Measurements from ENCODE around the gene RNF166.

Gene RNF166

DNA sequence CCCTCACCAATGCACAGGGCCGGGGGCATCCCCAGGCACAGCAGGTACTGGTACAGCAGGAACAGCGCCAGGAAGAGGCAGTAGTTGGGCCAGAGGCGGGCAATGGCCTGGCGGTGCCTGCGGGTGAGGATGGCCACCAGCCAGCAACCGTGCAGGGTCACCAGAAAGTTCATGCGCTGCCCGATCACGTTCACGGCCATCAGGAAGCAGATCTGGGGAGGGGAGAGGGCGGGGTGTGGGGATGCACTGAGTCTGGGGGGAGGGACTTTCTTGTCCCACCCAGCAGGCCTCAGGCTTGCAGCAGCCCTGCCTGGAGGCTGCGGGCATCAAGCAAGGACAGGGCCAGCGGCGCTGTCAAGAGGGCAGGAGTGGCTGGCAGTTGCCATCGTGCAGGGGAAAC lies 25.5 kb upstream of the RNF166 start:
- Histone ChIP-seq H3K9ac (ENCODE audit: low read depth, low read length) (no peak overlapping the region), H3K27ac (ENCODE audit: low read length) (no peak overlapping the region), H3K4me3 (ENCODE audit: low read depth in 1 of 2, low read length in 2 of 2) (no peak overlapping the region), H3K79me2 (ENCODE audit: insufficient read depth, low read length) (no peaks in the 10 kb centered on the region), H3K36me3 (ENCODE audit: insufficient read depth, low read length) (peaks cover 77% of the 10 kb centered on the region), H2AFZ (ENCODE audit: low read depth, low read length) (no peak overlapping the region), H3K27me3 (ENCODE audit: insufficient read depth, low read length, poor library complexity) (no peaks in the 10 kb centered on the region), H3K4me1 (ENCODE audit: insufficient read depth, low read length) (no peaks in the 10 kb centered on the region), H3K9me3 (ENCODE audit: insufficient read depth, low read length, severe bottlenecking) (no peaks in the 10 kb centered on the region), H3K4me2 (ENCODE audit: insufficient read depth, low read length) (no peak overlapping the region), H4K20me1 (ENCODE audit: insufficient read depth, low read length) (peaks cover 17% of the 10 kb centered on the region)
- TF ChIP-seq CTCF (IDR thresholded peaks at IDR 0.05; ENCODE audit: borderline replicate concordance, extremely low read depth, low read length, poor library complexity, severe bottlenecking): no peak
- no peak for TF ChIP-seq EZH2 (IDR thresholded peaks at IDR 0.05; ENCODE audit: borderline replicate concordance, low read depth, low read length, severe bottlenecking)
- ATAC-seq (ENCODE audit: insufficient read depth, low read depth) (no peak), DNase-seq (no peak)

GRCh38 chr16:88730632-88731607 lies 24.7 kb upstream of the RNF166 start:
- Histone ChIP-seq H3K4me1 (ENCODE audit: insufficient read depth, low read length) (no peaks in the 10 kb centered on the region), H3K9me3 (ENCODE audit: insufficient read depth, low read length, severe bottlenecking) (no peaks in the 10 kb centered on the region), H4K20me1 (ENCODE audit: insufficient read depth, low read length) (peaks cover 17% of the 10 kb centered on the region), H3K27me3 (ENCODE audit: insufficient read depth, low read length, poor library complexity) (no peaks in the 10 kb centered on the region), H2AFZ (ENCODE audit: low read depth, low read length) (no peak overlapping the region), H3K27ac (ENCODE audit: low read length) (no peak overlapping the region), H3K9ac (ENCODE audit: low read depth, low read length) (no peak overlapping the region), H3K4me2 (ENCODE audit: insufficient read depth, low read length) (no peak overlapping the region), H3K4me3 (ENCODE audit: low read depth in 1 of 2, low read length in 2 of 2) (no peak overlapping the region), H3K79me2 (ENCODE audit: insufficient read depth, low read length) (no peaks in the 10 kb centered on the region), H3K36me3 (ENCODE audit: insufficient read depth, low read length) (peaks cover 78% of the 10 kb centered on the region)
- DNase-seq (no peak), ATAC-seq (ENCODE audit: insufficient read depth, low read depth) (no peak)
- no peak for TF ChIP-seq CTCF (IDR thresholded peaks at IDR 0.05; ENCODE audit: borderline replicate concordance, extremely low read depth, low read length, poor library complexity, severe bottlenecking)
- no peak for TF ChIP-seq EZH2 (IDR thresholded peaks at IDR 0.05; ENCODE audit: borderline replicate concordance, low read depth, low read length, severe bottlenecking)

DNA sequence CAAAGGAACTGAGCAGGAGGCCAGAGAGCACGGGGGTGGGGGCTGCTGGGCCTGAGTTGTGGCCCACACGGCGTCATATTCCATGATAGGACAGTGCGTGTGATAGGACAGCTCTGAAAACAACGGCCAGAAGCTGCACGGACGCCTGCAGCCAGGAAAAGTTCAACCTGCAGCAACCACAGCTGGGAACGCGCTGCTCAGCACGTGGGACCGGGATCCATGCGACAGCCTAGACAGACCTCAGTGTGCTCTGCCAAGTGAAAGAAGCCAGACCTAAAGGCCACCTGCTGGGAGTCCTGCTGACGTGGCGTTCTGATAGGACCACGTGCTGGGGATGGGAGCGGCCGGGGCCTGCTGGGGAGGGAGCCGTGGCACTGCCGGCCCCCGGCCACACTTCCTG lies 21.7 kb upstream of the RNF166 start:
- Histone ChIP-seq H3K4me3 (ENCODE audit: low read depth in 1 of 2, low read length in 2 of 2) (no peak overlapping the region), H3K36me3 (ENCODE audit: insufficient read depth, low read length) (peaks cover 78% of the 10 kb centered on the region), H3K27me3 (ENCODE audit: insufficient read depth, low read length, poor library complexity) (no peaks in the 10 kb centered on the region), H3K79me2 (ENCODE audit: insufficient read depth, low read length) (no peaks in the 10 kb centered on the region), H3K4me1 (ENCODE audit: insufficient read depth, low read length) (no peaks in the 10 kb centered on the region), H4K20me1 (ENCODE audit: insufficient read depth, low read length) (peaks cover 12% of the 10 kb centered on the region), H2AFZ (ENCODE audit: low read depth, low read length) (no peak overlapping the region), H3K9ac (ENCODE audit: low read depth, low read length) (no peak overlapping the region), H3K4me2 (ENCODE audit: insufficient read depth, low read length) (no peak overlapping the region), H3K27ac (ENCODE audit: low read length) (no peak overlapping the region), H3K9me3 (ENCODE audit: insufficient read depth, low read length, severe bottlenecking) (no peaks in the 10 kb centered on the region)
- no peak for ATAC-seq (ENCODE audit: insufficient read depth, low read depth)
- no peak for TF ChIP-seq CTCF (IDR thresholded peaks at IDR 0.05; ENCODE audit: borderline replicate concordance, extremely low read depth, low read length, poor library complexity, severe bottlenecking)
- TF ChIP-seq EZH2 (IDR thresholded peaks at IDR 0.05; ENCODE audit: borderline replicate concordance, low read depth, low read length, severe bottlenecking): no peak
- DNase-seq: no peak

Data from DND-41 (cell line).